Vagina (tissue), 2 donors: ENCODE results near the gene GSC2. TPM values are rescaled to one million over a fixed set of nuclear protein-coding genes. Genes with fewer than 3 reads are reported as not detected.
A peak's percentile ranks its signal among the peaks of the same experiment; 100 is the strongest.

Experiments
- DNase-seq, 2 donors: peaks; one replicate each; pipeline ENCODE4 v3.0.0-alpha.2; 2017; ENCODE audit errors: extremely low spot score in 2 of 2
- H3K27ac ChIP-seq: fragments of 200-600 bp; sonication (generic); one replicate; pipeline ENCODE4 v1.5.1; 2019
- H3K27me3 ChIP-seq: fragments of 200-600 bp; sonication (generic); one replicate; pipeline ENCODE4 v1.5.1; 2019
- H3K36me3 ChIP-seq, 2 donors: fragments of 200-600 bp; sonication (generic); one replicate each; pipeline ENCODE4 v1.5.1; 2017 to 2019
- H3K4me1 ChIP-seq: fragments of 200-600 bp; sonication (generic); one replicate; pipeline ENCODE4 v1.5.1; 2019
- H3K4me3 ChIP-seq, 2 donors: fragments of 200-600 bp; sonication (generic); 1 replicate in 1 of 2; 2 replicates in 1 of 2; pipeline ENCODE4 v1.5.1; 2016 to 2019
- H3K9me3 ChIP-seq: fragments of 200-600 bp; sonication (generic); one replicate; pipeline ENCODE4 v1.5.1; 2019
- POLR2A ChIP-seq, 2 donors: fragments of 450-650 bp; IDR thresholded peaks; one replicate each; pipeline ENCODE4 v1.6.1; 2017; ENCODE audit warnings: antibody characterized with exemption in 2 of 2, mild to moderate bottlenecking in 2 of 2, moderate library complexity in 2 of 2
- POLR2AphosphoS5 ChIP-seq, 2 donors: sonication (generic); formaldehyde crosslinking; IDR thresholded peaks; one replicate each; pipeline ENCODE4 v1.9.0; 2017; ENCODE audit warnings: antibody characterized with exemption in 2 of 2, mild to moderate bottlenecking in 2 of 2, low read depth in 1 of 2; ENCODE audit not compliant: insufficient read depth in 1 of 2
- intact Hi-C: fragments of 100-400 bp; cut with DNase I; formaldehyde crosslinking; loops from one replicate; pipeline ENCODE4 v1.15.1; 2023
- total RNA-seq: library from RNA; depleted of rRNA; stranded (reverse); fragments of >200 nt; gene quantifications from one replicate; pipeline ENCODE4 v1.2.3, GENCODE V29; 2016
- TF ChIP-seq, protein P1 (sequence below), 3 experiments: fragments of 450-650 bp in 2 of 3; fragments of 200-600 bp in 1 of 3; sonication (generic) in 1 of 3; IDR thresholded peaks; one replicate each; pipeline ENCODE4 v1.5.1; 2017 to 2019; ENCODE audit warnings: antibody characterized with exemption in 3 of 3, mild to moderate bottlenecking in 2 of 3, moderate library complexity in 2 of 3

GSC2 gene
- total RNA-seq, 1 donor from 2014 or later: not detected

DNA sequence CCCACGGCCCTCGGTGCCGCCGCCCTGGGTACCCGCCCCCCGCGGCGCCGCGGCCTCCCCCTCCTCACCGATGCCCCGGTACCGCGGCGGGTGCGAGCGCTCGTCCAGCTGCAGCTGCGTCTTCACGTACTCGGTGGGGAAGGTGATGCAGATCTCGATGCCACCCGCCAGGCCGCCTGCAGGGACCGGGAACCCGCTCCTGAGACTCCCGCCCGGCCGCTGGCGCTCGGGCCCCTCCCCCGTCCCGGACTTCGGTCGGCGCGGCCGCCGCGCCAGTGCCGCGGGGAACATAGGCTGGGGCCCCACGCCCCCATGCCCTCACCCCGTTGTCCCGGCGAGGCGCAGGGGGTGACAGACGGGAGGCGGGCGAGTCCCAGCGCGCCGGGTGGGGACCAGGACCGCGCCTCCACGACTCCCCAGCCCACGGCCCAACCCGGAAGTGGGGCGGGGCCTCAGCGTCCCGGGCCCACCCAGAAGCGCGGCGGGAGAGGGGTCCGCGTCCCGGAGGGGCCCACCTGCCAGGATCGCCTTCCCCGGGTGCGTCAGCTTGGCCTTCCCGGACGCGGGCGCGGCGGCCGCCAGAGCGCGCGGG is 28.1 kb upstream of the GSC2 start:
- intact Hi-C loops: no loop called here
- Histone ChIP-seq H3K9me3 (no peaks in the 10 kb centered on the region), H3K4me3 (peak overlapping the region; percentile 72 to 92), H3K4me1 (peaks cover 52% of the 10 kb centered on the region), H3K27me3 (no peaks in the 10 kb centered on the region), H3K36me3 (no peaks in the 10 kb centered on the region), H3K27ac (peak overlapping the region; percentile 71)
- no peak for TF ChIP-seq POLR2AphosphoS5 (IDR thresholded peaks at IDR 0.05; ENCODE audit: insufficient read depth in 1 of 2, low read depth in 1 of 2)
- TF ChIP-seq POLR2A (IDR thresholded peaks at IDR 0.05): no peak
- TF ChIP-seq, protein P1, sequence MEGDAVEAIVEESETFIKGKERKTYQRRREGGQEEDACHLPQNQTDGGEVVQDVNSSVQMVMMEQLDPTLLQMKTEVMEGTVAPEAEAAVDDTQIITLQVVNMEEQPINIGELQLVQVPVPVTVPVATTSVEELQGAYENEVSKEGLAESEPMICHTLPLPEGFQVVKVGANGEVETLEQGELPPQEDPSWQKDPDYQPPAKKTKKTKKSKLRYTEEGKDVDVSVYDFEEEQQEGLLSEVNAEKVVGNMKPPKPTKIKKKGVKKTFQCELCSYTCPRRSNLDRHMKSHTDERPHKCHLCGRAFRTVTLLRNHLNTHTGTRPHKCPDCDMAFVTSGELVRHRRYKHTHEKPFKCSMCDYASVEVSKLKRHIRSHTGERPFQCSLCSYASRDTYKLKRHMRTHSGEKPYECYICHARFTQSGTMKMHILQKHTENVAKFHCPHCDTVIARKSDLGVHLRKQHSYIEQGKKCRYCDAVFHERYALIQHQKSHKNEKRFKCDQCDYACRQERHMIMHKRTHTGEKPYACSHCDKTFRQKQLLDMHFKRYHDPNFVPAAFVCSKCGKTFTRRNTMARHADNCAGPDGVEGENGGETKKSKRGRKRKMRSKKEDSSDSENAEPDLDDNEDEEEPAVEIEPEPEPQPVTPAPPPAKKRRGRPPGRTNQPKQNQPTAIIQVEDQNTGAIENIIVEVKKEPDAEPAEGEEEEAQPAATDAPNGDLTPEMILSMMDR (IDR thresholded peaks at IDR 0.05): no peak
- DNase-seq: no peak

DNA sequence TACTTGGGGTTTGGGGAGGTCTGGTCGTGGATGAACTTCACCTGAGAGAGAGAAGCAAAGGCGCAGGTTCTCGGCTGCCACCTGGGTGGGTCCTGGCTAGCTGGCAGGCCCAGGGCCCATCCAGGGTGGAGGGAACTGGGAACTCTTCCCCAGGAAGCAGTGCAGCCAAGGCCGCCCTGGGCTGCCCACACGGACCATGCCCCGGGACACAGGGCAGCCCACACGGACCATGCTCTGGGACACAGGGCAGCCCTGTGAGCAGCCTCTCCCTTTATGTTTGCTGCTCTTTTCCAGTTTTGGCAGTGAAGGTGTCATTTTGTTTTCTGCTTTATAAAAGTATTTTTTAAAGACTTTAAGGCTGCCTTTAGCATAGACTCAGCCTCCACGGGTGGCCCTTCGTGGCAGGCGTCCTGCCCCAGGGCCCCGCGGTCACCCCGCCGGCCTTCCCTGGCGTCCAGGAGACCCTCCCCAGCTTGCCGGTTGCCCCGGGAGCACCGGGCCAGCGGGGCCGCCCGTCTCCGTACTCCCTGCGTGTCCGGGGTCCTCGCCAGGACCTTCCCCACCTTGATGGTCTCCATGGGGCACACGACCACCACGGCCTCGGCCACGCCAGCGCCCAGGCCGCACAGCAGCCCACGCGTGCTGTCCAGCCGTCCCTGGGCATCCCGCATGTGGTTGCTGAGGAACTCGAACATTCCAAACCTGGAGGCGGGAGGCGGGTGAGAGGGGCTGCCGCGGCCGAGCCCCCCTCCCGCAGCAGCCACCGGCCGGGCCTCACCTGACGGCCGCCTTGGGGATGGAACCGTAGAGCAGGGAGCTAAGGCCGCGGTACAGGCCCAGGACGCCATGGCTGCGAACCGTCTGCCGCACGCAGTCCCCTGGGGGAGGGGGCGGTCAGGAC is 27.3 kb upstream of the GSC2 start:
- H3K9me3 ChIP-seq: no peaks in the 10 kb centered on the region
- DNase-seq: no peak
- peak overlapping the region; percentile 71 for H3K27ac ChIP-seq
- TF ChIP-seq, protein P1 (IDR thresholded peaks at IDR 0.05): no peak
- TF ChIP-seq POLR2A (IDR thresholded peaks at IDR 0.05) (no peak), POLR2AphosphoS5 (IDR thresholded peaks at IDR 0.05; ENCODE audit: insufficient read depth in 1 of 2, low read depth in 1 of 2) (no peak)
- H3K4me3 ChIP-seq: peak overlapping the region; percentile 72 to 92
- H3K36me3 ChIP-seq: no peaks in the 10 kb centered on the region
- peaks cover 59% of the 10 kb centered on the region for H3K4me1 ChIP-seq
- no peaks in the 10 kb centered on the region for H3K27me3 ChIP-seq
- intact Hi-C loops: no loop called here

DNA sequence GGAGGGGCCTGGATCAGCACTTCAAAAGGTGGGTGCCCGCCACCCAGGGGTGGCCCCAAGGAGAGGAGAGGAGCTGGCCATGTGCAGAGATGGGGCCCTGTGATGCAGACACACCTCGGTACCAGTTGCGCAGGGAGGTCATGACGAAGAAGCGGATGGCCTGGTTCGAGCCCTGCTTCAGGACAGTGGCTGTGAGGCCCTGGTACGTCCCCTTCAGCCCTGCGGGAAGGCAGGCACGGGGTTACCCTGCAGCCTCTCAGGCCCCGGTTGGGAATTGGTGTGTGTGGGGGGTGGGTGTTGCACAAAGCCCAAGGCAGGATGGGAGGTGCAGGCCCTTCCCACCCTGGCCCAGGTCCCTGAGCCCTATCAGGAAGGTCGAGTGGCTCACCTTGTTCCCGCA is 26.6 kb upstream of the GSC2 start:
- intact Hi-C loops: no loop called here
- TF ChIP-seq, protein P1 (IDR thresholded peaks at IDR 0.05): no peak
- TF ChIP-seq POLR2A (IDR thresholded peaks at IDR 0.05): no peak
- no peak for TF ChIP-seq POLR2AphosphoS5 (IDR thresholded peaks at IDR 0.05; ENCODE audit: insufficient read depth in 1 of 2, low read depth in 1 of 2)
- Histone ChIP-seq H3K4me3 (no peak overlapping the region), H3K36me3 (no peaks in the 10 kb centered on the region), H3K9me3 (no peaks in the 10 kb centered on the region), H3K4me1 (peaks cover 64% of the 10 kb centered on the region), H3K27me3 (no peaks in the 10 kb centered on the region), H3K27ac (no peak overlapping the region)
- no peak for DNase-seq

DNA sequence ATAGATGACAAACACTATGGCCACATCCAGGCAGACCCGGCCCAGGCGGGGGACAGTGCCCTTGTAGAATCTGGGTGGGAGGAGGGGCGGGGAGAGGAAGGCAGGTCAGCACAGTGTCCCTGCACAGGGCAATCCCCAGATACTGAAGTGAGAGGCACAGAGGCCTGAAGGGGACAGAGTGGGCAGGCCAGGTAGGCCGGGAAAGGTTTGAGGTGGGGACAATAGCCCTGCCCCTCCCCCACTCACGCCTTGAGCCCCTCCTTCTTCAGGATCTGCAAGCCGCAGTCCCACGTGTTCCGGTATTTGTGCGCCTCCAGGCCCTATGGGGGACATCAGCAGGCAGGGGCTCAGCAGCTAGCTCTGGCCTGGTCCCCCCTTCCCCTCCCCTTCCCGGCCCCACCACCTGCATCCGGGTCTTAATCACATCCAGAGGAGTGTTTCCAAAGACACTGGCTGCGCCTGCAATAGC is 26.1 kb upstream of the GSC2 start:
- no peak overlapping the region for H3K4me3 ChIP-seq
- H3K36me3 ChIP-seq: no peaks in the 10 kb centered on the region
- H3K4me1 ChIP-seq: peaks cover 64% of the 10 kb centered on the region
- intact Hi-C loops: no loop called here
- no peak for TF ChIP-seq POLR2AphosphoS5 (IDR thresholded peaks at IDR 0.05; ENCODE audit: insufficient read depth in 1 of 2, low read depth in 1 of 2)
- TF ChIP-seq POLR2A (IDR thresholded peaks at IDR 0.05): no peak
- TF ChIP-seq, protein P1 (IDR thresholded peaks at IDR 0.05): no peak
- H3K9me3 ChIP-seq: no peaks in the 10 kb centered on the region
- DNase-seq: no peak
- no peaks in the 10 kb centered on the region for H3K27me3 ChIP-seq
- H3K27ac ChIP-seq: no peak overlapping the region
